HG03354 (cell line): Measurements from ENCODE around the gene SSTR5.
"Not testable (repeated sequence)": the region's sequence is repeated elsewhere in the genome, so short reads cannot be mapped to it uniquely, and the experiment has no call there.

ENCODE experiments used
- ATAC-seq: cut with Tn5 transposase; IDR thresholded peaks from one replicate; pipeline ENCODE4 v1.9.1; 2021; ENCODE audit warnings: mild to moderate bottlenecking; ENCODE audit not compliant: unreplicated experiment, poor library complexity, severe bottlenecking

The SSTR5 gene

DNA sequence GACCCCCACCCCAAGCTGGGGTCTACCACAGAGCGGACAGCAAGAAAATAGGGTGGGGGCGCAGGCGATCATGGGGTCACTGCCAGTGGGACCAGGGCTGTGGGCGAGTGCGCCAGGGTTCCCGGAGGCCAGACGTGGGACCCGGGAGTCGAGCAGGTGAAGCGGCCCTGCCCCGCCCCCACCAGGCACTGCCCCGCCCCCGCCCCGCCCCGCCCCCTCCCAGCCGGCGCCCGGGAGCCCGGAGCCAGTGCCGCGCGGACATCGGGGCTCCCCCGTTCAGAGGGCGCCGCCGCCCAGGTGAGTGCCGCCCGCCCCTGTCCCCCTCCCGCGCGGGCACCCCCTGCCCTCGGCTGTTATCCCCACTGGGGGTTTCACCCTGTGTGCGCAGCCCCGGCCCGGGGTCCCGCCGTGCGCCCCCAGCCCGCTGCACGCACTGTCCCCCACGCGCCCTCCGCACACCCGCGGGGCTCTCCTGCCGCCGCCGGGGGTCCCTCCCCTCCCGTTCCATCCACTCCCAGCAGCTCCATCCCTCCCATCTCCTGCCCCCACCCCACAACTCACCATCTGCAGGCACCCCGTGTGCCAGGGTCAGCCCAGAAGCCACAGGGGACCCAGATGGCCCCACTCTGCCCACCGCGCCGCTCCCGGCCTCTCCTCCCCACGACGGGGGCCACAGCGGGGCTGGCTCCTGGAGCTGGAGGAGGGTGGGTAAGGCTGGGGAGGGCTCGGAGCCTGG is at the start of gene SSTR5:
SSTR5 (plus strand) TSS at position 222 of the 736 bp plus-strand sequence. CDS start 6,122 bp downstream, outside the sequence.
- ATAC-seq, result no peak

DNA sequence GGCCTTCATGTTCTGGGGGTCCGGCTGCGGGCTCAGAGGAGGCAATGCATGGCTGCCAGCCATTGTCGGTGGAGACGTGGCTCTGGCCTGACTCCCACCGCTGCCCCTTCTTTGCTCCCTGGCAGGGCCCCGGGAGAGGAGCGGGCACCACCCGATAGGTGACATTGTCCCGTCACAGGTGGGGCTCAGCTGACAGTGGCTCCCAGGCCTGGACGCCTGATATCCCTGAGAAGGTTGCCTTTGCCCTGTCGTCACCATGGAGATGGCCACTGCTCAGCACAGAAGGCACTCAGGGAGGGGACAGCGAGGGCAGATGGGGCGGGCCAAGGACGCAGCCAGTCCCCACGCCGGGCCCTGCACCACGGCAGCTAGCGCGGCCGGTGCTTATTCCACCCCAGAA is 48.4 kb upstream of the SSTR5 start:
- no peak for ATAC-seq

DNA sequence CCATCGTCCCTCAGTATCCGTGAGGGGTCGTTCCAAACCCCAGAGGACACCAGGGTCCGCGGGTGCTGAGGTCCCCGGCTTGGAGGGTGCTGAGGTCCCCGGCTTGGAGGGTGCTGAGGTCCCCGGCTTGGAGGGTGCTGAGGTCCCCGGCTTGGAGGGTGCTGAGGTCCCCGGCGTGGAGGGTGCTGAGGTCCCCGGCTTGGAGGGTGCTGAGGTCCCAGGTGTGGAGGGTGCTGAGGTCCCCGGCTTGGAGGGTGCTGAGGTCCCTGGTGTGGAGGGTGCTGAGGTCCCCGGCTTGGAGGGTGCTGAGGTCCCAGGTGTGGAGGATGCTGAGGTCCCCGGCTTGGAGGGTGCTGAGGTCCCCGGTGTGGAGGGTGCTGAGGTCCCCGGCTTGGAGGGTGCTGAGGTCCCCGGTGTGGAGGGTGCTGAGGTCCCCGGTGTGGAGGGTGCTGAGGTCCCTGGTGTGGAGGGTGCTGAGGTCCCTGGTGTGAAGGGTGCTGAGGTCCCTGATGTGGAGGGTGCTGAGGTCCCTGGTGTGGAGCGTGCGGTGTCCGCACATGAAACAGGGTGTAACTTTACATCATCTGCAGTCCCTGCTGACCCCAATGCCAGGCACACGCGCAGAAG is 47.3 kb upstream of the SSTR5 start:
- not testable (repeated sequence) for ATAC-seq

DNA sequence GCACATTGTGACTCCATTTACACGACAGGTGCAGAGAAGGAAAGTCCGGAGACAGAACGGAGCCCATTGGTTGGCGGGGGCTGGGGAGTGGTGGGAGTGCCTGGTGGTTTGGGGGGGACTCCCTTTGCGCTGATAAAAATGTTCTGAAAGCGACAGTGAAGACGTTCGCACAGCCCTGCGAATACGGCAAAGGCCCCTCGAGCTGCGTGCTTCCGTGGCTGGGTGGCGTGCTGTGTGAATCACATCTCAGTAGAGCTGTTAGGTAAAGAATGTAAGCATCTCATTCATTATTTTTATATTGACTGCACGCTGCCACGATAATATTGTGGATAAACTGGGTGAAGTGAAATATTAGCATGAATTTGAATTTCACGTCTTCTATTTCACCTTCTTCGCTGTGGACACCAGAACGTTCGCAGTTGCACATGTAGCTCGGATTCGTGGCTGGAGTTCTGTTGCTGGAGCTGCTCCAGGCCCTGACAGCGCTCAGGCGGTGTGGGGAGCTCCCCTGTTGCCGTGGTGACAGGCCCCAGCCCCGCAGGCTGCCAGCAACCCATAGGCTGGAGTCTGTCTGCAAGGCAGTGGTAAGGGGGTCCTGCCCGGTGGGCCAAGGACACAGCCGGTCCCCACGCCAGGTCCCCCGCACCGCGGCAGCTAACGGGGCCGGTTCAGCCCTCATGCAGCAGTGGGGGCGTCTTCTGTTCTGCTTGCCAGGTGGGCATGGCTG is 46.3 kb upstream of the SSTR5 start:
- ATAC-seq, result no peak

DNA sequence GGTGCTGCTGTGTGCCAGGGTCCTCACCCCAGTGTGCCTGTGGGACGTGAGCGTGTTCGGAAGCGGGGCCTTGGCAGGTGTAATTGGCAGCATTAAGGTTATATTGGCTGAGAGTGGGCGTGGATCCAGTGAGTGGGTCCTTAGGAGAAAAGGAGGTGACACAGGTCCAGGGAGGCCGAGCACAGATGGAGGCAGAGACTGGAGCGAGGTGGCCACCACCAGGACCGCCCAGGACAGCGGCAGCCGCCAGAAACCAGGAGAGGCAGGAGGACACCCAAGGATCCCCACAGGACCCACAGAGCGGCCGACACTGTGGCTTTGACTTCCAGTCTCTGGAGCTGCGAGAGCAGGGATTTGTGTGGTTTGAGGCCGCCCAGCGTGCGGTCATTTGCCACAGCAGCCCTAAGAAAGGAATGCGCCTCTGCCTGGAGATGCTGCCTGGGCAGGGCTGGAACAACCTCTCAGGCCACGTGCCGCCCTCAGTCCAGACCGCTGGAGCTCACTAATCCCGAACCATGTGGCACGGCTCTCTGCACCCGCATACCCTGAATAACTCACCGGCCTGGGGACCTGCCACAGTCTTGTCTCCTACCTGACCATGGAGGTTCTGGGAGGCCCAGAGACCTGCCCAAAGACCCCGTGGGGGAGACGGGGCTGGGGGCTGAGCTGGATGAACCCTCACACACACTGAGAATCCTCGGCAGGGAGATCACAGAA is 45.6 kb upstream of the SSTR5 start:
- ATAC-seq, result no peak

DNA sequence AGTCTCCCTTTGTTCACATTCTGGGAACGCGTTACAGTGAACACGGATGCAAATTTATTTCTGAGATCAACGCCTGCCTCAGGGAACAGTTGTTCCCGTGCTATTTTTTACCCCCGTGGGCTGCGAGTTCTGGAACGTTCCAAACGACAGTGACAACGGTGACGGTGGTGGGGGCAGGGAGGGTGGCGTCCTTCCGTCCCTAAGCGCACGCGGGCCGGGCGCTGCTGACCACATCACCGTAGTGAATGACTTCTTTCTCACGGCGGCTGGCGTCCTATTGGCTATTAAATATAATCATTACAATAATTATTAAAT is 45.1 kb upstream of the SSTR5 start:
- ATAC-seq, result no peak

DNA sequence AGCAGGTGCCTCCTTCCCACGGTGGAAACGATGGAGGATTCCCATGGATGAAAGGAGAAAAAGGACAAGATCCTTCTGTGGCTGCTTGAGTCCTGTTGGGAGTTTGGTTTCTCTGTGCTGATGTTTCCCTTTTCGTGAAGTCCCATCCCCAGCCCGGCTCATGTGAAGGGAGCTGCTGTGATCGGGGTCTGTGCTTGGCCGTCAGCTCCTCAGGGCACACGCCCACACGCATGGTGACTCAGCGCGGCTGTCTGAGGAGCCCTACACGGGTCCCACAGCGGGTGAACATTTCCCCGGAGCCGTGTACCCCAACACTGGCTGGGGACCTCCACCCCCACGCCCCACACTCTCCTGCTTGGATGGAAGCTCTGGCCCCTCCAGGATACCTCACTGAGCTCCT is 44.5 kb upstream of the SSTR5 start:
- no peak for ATAC-seq

DNA sequence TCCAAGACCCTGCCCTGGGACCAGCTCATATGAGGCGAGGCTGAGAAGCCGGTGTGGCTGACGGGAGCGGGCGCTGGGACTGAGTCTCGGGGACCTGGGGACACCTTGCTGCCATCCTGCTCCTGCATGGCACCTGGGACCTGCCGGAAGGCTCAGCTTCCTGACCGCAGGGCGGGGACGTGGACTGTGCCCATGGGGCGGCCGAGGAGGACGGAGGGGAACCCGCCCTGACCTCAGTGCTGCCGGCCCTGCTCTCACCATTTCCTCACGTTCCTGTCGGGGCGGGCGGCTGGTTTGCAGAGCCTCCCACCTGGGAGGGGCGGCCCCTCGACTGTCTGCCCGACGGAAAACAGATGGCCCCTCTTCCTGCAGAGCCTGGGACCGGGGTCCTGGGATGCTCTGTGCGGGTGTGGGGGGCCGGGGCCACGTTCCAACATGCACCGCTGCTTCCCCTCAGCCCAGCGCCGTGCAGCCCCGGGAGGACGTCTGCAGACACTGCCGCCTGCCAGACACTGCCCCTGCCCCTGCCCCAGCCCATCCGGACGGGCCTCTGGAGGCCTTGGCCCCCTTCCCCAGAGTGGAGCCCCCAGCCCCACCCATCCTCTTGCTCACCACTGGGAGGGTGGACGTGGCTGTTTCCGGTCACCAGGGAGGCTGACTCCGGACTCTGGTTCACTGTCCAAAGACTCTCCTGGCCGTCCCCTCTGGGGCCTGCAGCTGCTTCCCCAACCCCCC is 43.9 kb upstream of the SSTR5 start:
- no peak for ATAC-seq

DNA sequence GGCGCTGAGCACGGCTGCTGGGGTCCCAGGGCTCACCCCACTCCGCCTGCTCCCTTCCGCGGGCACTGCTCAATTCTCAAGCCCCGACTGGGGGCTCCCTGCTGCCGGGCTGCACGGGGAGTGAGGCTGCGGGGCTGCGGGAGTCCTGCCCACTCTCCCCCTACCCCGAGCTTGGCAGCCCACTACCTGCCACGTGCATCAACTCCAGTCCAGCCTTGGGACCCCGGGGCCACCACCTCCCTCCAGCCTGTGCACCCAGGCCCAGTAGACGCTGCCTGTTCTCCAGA is 43.3 kb upstream of the SSTR5 start:
- no peak for ATAC-seq

DNA sequence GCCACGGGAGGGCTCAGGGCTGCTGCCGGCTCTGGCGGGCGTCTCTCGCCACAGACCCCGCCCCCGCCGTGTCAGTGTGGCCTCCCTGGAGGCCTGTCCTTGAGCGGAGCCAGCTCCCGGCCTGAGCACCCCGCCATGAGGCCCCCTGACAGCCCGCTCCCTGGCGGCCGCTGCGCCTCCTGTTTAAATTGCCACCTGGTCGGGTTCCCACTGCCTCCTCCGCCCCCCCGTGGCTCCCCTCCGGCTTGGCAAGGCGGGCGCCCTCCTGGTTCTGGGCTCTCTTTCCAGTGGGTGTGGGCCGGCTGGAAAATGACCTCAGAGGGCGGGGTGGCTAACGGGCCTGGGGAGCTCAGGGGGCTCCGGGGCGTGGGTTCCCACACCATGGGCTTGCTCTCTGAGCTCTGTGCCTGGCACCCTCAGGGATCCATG is 42.1 kb upstream of the SSTR5 start:
- no peak for ATAC-seq

DNA sequence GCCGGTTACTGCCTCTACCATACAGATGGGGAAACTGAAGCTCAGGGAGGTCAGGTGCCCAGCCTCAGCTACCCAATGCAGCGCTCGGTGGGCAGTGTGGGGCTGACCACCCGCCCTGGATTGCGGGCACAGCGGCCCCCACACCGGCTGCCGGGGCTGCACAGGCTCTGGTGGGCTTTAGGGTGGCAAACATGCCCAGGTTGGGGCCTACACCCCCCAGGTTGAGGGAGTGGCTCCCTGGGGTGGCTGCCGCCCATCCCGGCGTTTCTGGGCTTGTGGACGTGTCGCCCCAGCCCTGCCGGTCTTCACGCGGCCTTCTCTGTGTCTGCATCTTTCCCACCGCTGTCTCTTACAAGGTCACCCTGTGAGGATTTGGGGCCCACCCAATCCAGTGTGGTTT is 40.9 kb upstream of the SSTR5 start:
- no peak for ATAC-seq

DNA sequence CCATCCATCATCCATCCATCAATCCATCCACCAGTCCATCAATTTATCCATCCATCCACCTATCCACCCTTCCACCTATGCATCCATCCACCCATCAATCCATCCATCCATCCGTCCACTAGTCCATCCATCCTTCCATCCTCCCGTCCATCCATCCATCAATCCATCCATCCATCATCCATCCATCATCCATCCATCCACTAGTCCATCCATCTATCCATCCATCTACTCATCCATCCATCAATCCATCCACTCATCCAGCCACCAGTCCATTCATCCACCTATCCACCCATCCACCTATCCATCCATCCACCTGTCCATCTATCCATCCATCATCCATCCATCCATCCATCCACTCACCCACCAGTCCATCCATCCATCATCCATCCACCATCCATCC is 39.9 kb upstream of the SSTR5 start:
- ATAC-seq, result no peak

DNA sequence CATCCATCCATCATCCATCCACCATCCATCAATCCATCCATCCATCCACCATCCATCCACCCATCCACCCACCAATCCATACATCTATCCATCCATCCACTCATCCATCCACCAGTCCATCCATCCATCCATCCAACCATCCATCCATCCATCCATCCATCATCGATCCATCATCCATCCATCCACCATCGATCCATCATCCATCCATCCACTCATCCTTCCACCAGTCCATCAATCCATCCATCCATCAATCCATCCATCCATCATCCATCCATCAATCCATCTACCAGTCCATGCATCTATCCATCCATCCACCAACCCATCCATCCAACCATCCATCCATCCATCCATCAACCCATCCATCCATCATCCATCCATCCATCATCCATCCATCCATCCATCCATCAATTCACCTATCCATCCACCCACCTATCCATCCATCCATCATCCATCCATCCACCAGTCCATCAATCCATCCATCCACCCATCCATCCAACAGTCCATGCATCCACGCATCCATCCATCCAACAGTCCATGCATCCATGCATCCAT is 39.3 kb upstream of the SSTR5 start:
- ATAC-seq, result no peak

DNA sequence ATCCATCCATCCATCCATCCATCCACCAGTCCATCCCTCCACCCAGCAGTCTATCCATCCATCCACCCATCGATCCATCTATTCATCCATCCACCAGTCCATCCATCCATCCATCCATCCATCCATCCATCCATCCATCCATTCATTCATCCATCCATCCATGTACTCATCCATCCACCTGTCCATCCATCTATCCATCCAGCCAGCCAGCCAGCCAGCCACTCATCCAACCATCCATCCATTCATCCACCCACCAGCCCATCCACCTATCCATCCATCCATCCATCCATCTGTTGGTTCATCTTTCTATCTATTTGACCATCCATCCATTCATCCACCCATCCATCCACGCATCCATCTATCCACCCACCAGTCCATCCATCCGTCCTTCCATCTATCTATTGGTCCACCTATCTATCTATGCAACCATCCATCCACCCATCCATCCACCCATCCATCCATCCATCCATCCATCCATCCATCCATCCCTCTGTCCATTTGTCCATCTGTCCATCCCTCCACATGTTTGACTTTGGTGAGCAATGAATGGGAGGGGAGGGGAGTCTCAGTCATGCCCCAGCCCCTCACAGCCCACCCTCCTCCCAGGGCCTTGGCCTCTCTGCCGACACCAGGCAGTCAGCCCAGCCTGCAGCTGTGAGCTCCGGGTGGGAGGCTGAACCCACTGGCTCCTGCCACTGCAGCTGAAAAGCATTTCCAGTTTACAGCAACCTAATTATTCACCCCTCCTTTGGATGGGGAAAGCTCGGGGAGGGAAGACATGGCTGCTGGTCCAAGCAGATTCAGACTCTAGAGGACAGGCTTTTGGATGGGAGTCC is 38.1 kb upstream of the SSTR5 start:
- no peak for ATAC-seq

DNA sequence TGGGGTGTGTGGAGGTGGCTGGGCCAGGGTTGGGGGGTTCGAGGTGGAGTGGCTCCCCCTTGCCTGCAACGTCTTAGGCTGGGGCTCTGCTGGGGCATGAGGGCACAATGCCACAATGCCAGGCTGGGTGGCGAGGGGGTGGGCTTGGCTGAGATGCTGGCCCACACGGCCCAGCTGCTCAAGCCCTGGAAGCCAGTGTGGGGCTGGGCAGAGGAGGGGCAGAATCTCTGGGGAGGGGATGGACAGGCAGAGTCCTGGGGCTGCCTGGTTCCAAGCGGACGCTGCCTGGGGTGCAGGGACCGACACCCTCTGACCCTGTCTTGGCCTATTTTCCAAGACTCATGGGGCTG is 37.5 kb upstream of the SSTR5 start:
- no peak for ATAC-seq

DNA sequence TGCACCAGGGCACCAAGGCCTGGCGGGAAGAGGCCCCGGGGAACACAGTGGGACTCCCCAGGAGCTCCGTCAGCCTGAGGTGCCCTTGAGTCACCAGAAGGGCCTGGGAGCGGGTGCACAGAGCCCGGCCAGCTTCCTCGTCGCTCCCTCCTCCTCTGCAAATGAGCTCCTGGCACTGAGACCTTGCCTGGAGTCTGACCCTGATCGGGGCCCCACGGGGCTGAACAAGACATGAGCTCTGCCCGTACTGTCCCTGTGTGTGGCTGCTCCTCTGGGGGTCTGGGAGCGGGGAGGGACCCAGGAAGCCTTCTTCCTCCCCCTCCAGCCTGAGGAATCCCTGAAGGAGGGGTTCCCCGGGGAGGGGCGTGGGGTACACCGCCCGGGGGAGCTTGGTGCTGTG is 36.4 kb upstream of the SSTR5 start:
- ATAC-seq, result no peak

DNA sequence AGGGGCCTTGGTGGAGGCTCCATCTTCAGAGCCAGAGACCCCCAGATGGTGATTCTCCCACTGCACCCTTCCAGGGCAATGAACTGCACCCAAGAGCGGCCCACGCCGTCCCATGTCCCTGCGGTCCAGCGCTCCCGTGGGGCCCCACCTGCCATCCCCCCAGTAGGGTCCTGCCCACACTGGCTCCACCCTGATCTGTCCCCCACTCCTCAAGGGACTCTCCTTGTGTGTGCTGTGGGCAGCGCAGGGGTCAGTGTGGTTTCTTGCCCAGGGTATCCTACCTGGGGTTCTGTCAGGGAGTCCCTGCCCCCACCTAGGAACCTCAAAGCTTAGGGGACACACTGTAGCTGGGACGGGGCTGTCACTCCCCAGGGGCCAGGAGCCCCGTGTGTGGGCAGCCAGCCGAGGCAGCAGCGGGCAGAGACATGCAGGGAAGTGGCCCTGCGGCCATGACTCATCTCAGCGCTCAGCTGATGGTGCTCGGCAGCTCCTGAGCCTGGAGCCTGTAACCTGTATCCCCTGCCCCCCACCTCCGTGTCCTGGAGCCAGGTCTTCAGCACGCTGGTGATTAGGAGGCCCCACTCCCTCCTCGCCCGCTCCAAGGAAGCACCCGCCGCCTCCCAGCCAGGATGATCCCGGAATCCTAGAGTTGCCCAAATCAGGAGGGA is 35.7 kb upstream of the SSTR5 start:
- ATAC-seq, result no peak

DNA sequence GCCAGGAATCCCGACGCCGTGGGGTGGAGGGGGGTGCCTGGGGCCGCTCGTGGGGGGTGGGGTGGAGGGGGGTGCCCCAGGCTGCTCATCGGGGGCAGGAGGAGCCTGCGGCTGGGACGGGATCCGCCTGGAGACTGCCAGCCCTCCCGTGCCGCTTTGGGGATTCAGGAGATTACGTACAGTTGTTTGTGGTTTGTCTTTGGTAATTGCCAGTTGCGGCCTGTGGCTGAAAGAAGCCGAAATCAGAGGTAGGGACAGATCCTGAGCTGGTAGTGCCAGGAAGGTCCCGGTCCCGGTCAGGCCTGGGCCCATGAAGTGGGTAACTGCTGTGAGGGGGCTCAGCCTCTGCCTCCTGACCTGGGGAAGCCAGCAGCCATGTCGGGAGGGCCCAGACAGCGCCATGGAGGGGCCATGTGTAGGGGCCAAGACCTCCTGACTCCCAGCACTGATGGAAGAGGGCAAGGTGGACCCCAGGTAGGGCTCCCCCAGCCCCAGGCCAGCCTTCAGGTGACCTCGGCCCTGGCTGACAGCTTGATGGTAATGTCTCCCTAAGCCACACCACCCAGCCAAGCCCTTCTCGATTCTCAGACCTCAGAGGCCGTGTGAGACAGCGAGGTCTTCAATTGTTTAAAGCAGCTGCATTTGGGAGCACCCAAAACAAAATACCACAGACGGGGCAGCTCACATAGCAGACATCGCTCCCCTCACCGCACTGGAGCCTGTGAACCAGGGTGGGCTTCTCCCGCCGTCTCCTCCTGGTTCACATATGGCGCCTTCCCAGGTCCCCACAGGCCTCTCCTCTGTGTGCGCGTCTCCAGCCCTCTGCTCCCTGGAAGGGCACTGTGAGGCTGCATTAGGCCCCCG is 34.9 kb upstream of the SSTR5 start:
- ATAC-seq, result no peak
